ENCODE data around the gene MMP14. TPM values are rescaled to one million over a fixed set of nuclear protein-coding genes. Genes with fewer than 3 reads are reported as not detected.
"Not testable (repeated sequence)": the region's sequence is repeated elsewhere in the genome, so short reads cannot be mapped to it uniquely, and the experiment has no call there.

Gene MMP14
- total RNA-seq, 1 experiment from 2014 or later = 57.2 TPM

GRCh38 chr14:22822571-22823098, 13.8 kb upstream of the MMP14 start:
- TF ChIP-seq, protein P1, sequence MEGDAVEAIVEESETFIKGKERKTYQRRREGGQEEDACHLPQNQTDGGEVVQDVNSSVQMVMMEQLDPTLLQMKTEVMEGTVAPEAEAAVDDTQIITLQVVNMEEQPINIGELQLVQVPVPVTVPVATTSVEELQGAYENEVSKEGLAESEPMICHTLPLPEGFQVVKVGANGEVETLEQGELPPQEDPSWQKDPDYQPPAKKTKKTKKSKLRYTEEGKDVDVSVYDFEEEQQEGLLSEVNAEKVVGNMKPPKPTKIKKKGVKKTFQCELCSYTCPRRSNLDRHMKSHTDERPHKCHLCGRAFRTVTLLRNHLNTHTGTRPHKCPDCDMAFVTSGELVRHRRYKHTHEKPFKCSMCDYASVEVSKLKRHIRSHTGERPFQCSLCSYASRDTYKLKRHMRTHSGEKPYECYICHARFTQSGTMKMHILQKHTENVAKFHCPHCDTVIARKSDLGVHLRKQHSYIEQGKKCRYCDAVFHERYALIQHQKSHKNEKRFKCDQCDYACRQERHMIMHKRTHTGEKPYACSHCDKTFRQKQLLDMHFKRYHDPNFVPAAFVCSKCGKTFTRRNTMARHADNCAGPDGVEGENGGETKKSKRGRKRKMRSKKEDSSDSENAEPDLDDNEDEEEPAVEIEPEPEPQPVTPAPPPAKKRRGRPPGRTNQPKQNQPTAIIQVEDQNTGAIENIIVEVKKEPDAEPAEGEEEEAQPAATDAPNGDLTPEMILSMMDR (IDR thresholded peaks at IDR 0.05; ENCODE audit: insufficient read depth in 1 of 2, low read depth in 1 of 2, low read length in 1 of 2, severe bottlenecking in 1 of 2, unreplicated experiment in 1 of 2) = peak; percentile 79 to 81
- H3K9me3 ChIP-seq = no peaks in the 10 kb centered on the region
- H3K4me1 ChIP-seq = peaks cover 61% of the 10 kb centered on the region
- POLR2A ChIA-PET = interaction anchor here (0.6 to 2.3 kb wide), 12 partner anchors 14 to 253 kb away, joined by 3 to 18 read pairs (median 8); partner anchors contain the start of genes DAD1, LRP10, MMP14 and OXA1L
- no peaks in the 10 kb centered on the region for H3K27me3 Mint-ChIP-seq (ENCODE audit: insufficient read depth, unreplicated experiment)
- DNase-seq = peak; percentile 92
- peak overlapping the region; percentile 79 for H3K4me3 Mint-ChIP-seq (ENCODE audit: unreplicated experiment)
- no peaks in the 10 kb centered on the region for H3K9me3 Mint-ChIP-seq (ENCODE audit: unreplicated experiment)
- peak overlapping the region; percentile 39 for H3K4me3 ChIP-seq (ENCODE audit: low read depth, low read length)
- H3K27me3 ChIP-seq (replicated peaks; ENCODE audit: control insufficient read depth, insufficient read depth, low read length) = no peaks in the 10 kb centered on the region
- H3K36me3 ChIP-seq (ENCODE audit: control insufficient read depth, insufficient read depth, low read length) = no peaks in the 10 kb centered on the region
- BruUV-seq (replicated peaks) = no TSS peak
- intact Hi-C loops (cut with micrococcal nuclease; ENCODE audit: unreplicated experiment) = loop anchor here (1.0 to 5.0 kb wide), 4 partner anchors 14 to 155 kb away; partner anchors contain the start of genes MMP14 and RBM23
- CTCF ChIA-PET = interaction anchor here (0.6 to 3.1 kb wide), 16 partner anchors 10 to 559 kb away, joined by 3 to 50 read pairs (median 6); partner anchors contain the start of genes LRP10, MMP14 and OXA1L
- H3K4me1 Mint-ChIP-seq (ENCODE audit: low read depth, unreplicated experiment) = peaks cover 44% of the 10 kb centered on the region
- peak overlapping the region; percentile 94 for H3K27ac Mint-ChIP-seq (ENCODE audit: unreplicated experiment)
- H3K36me3 Mint-ChIP-seq (ENCODE audit: insufficient read depth, unreplicated experiment) = peaks cover 21% of the 10 kb centered on the region

GRCh38 chr14:22824711-22825359, 11.6 kb upstream of the MMP14 start:
- Mint-ChIP-seq H3K36me3 (ENCODE audit: insufficient read depth, unreplicated experiment) (peaks cover 20% of the 10 kb centered on the region), H3K27me3 (ENCODE audit: insufficient read depth, unreplicated experiment) (no peaks in the 10 kb centered on the region), H3K9me3 (ENCODE audit: unreplicated experiment) (no peaks in the 10 kb centered on the region), H3K27ac (ENCODE audit: unreplicated experiment) (peak overlapping the region; percentile 91), H3K4me3 (ENCODE audit: unreplicated experiment) (no peak overlapping the region), H3K4me1 (ENCODE audit: low read depth, unreplicated experiment) (peaks cover 26% of the 10 kb centered on the region)
- DNase-seq = peak; percentile 69 to 80
- no TSS peak for BruUV-seq (replicated peaks)
- TF ChIP-seq, protein P1 (IDR thresholded peaks at IDR 0.05; ENCODE audit: insufficient read depth in 1 of 2, low read depth in 1 of 2, low read length in 1 of 2, severe bottlenecking in 1 of 2, unreplicated experiment in 1 of 2) = no peak
- Histone ChIP-seq H3K4me3 (ENCODE audit: low read depth, low read length) (no peak overlapping the region), H3K36me3 (ENCODE audit: control insufficient read depth, insufficient read depth, low read length) (no peaks in the 10 kb centered on the region), H3K4me1 (peaks cover 48% of the 10 kb centered on the region), H3K27me3 (replicated peaks; ENCODE audit: control insufficient read depth, insufficient read depth, low read length) (no peaks in the 10 kb centered on the region), H3K9me3 (no peaks in the 10 kb centered on the region)
- intact Hi-C loops (cut with micrococcal nuclease; ENCODE audit: unreplicated experiment) = loop anchor here (5.0 kb wide), 2 partner anchors 92 to 152 kb away; partner anchors contain the start of gene RBM23
- CTCF ChIA-PET = interaction anchor here (0.6 kb wide), 2 partner anchors 10 to 12 kb away, joined by 3 read pairs; no protein-coding TSS in a partner anchor
- POLR2A ChIA-PET = interaction anchor here (0.6 to 1.2 kb wide), 7 partner anchors 9 to 255 kb away, joined by 3 to 8 read pairs (median 4); partner anchors contain the start of genes LRP10, OXA1L and SLC7A7

GRCh38 chr14:22829076-22829660, 7.2 kb upstream of the MMP14 start:
- Mint-ChIP-seq H3K27ac (ENCODE audit: unreplicated experiment) (peak overlapping the region; percentile 98), H3K36me3 (ENCODE audit: insufficient read depth, unreplicated experiment) (peaks cover 46% of the 10 kb centered on the region), H3K4me3 (ENCODE audit: unreplicated experiment) (peak overlapping the region; percentile 92), H3K4me1 (ENCODE audit: low read depth, unreplicated experiment) (peaks cover 16% of the 10 kb centered on the region)
- H3K27me3 Mint-ChIP-seq (ENCODE audit: insufficient read depth, unreplicated experiment); intact Hi-C loops (cut with micrococcal nuclease; ENCODE audit: unreplicated experiment); H3K27me3 ChIP-seq (replicated peaks; ENCODE audit: control insufficient read depth, insufficient read depth, low read length); DNase-seq; H3K9me3 ChIP-seq; H3K9me3 Mint-ChIP-seq (ENCODE audit: unreplicated experiment); H3K36me3 ChIP-seq (ENCODE audit: control insufficient read depth, insufficient read depth, low read length); POLR2A ChIA-PET: not testable (repeated sequence)
- CTCF ChIA-PET = interaction anchor here (1.3 kb wide), 1 partner anchor 10 kb away, joined by 4 read pairs; no protein-coding TSS in a partner anchor
- Histone ChIP-seq H3K4me1 (peaks cover 14% of the 10 kb centered on the region), H3K4me3 (ENCODE audit: low read depth, low read length) (peak overlapping the region; percentile 84)
- BruUV-seq (replicated peaks) = TSS peak; percentile 88

Data from Caco-2 (cell line).